LNCaP clone FGC (cell line): Measurements from ENCODE around the gene LFNG.
"Not testable (repeated sequence)": the region's sequence is repeated elsewhere in the genome, so short reads cannot be mapped to it uniquely, and the experiment has no call there.

Experiments
- DNase-seq: peaks from one replicate; pipeline ENCODE4 v3.0.0-alpha.2; 2011; ENCODE audit warnings: low read depth
- H3K4me3 ChIP-seq: 2 replicates; pipeline ENCODE4 v1.5.1; 2011; ENCODE audit warnings: mild to moderate bottlenecking, low read depth, low read length, control low read depth
- TF ChIP-seq, protein P1 (sequence below): IDR thresholded peaks from 2 replicates; pipeline ENCODE4 v1.5.1; 2012; ENCODE audit warnings: mild to moderate bottlenecking; ENCODE audit not compliant: control insufficient read depth, insufficient read depth; ENCODE audit errors: extremely low read depth

LFNG gene

DNA sequence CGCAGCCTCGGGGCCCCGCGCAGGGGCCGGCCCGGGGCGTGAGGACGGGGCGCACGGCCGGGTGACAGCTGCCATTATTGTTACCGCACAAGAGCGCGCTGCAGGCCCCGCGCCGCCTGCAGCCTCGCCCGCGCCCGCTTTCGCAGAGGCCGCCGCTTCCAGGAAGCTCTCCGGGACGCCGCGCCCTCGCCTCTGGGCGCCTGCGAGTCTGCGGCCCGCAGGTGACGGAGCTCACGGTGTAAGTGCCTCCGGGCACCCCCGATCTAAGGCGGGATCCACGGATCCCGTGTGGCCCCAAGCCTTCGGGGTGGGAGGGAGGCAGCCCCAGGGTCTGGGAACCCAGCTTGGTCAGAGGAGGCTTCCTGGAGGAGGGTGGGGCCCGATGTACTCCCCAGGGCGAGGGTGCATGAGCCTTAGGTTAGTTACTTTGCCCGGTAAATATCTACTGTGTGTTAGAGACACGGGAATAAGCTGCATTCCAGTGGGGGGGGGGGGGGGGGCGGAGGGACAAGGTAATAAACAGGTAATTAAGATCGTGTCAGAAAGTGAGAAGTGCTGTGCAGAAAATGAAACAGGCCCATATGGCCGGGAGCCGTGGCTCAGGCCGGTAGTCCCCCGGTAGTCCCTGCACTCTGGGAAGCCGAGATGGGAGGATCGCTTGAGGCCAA lies 39.8 kb downstream of the LFNG start:
- no peak for DNase-seq
- H3K4me3 ChIP-seq = peak overlapping the region; percentile 66
- TF ChIP-seq, protein P1, sequence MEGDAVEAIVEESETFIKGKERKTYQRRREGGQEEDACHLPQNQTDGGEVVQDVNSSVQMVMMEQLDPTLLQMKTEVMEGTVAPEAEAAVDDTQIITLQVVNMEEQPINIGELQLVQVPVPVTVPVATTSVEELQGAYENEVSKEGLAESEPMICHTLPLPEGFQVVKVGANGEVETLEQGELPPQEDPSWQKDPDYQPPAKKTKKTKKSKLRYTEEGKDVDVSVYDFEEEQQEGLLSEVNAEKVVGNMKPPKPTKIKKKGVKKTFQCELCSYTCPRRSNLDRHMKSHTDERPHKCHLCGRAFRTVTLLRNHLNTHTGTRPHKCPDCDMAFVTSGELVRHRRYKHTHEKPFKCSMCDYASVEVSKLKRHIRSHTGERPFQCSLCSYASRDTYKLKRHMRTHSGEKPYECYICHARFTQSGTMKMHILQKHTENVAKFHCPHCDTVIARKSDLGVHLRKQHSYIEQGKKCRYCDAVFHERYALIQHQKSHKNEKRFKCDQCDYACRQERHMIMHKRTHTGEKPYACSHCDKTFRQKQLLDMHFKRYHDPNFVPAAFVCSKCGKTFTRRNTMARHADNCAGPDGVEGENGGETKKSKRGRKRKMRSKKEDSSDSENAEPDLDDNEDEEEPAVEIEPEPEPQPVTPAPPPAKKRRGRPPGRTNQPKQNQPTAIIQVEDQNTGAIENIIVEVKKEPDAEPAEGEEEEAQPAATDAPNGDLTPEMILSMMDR = no peak

DNA sequence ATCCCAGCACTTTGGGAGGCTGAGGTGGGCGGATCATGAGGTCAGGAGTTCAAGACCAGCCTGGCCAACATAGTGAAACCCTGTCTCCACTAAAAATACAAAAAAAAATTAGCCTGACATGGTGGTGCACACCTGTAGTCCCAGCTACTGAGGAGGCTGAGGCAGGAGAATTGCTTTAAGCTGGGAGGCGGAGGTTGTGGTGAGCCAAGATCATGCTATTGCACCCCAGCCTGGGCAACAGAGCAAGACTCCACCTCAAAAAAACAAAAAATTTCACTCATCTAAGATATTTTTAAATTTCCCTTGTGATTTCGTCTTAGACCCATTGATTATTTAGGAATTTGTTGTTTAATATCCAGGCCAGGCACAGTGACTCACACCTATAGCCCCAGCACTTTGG lies 44.4 kb downstream of the LFNG start:
- DNase-seq, H3K4me3 ChIP-seq: not testable (repeated sequence)

DNA sequence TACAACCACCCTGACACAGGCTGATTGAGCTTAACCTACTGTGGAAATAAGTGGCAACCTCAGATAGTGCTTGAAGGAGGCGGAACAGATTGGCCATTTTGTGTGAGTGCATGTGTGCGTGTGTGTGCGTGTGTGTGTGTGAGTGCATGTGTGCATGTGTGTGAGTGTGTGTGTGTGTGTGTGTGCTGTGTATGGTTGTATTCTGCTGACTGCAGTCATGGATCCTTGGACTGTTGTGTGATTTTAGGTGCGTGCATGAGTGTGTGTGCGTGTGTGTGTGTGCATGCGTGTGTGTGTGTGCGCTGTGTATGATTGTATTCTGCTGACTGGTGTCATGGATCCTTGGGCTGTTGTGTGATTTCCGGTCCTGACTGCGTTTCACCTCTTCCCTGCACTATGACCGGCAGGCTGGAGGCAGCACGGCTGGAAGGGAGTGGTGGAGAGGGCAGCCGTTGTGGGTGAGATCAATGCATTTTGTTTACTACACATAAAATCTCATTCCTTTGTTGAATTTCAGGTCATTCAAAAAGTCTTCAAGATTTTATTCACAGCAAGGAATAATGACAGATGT lies 45.5 kb downstream of the LFNG start:
- no peak for DNase-seq
- H3K4me3 ChIP-seq = no peak overlapping the region
- TF ChIP-seq, protein P1 = no peak

GRCh38 chr7:2566348-2566889 lies 46.8 kb downstream of the LFNG start:
- DNase-seq = no peak
- no peak overlapping the region for H3K4me3 ChIP-seq
- TF ChIP-seq, protein P1 = no peak

- no peak for DNase-seq
- TF ChIP-seq, protein P1 = no peak
- no peak overlapping the region for H3K4me3 ChIP-seq
Measured at GRCh38 chr7:2566890-2567678, 47.5 kb downstream of the LFNG start.

- DNase-seq = no peak
- TF ChIP-seq, protein P1 = peak; percentile 24; the same call in 1 of the 2 replicates
- no peak overlapping the region for H3K4me3 ChIP-seq
Measured at GRCh38 chr7:2567679-2568278, 48.2 kb downstream of the LFNG start.

DNA sequence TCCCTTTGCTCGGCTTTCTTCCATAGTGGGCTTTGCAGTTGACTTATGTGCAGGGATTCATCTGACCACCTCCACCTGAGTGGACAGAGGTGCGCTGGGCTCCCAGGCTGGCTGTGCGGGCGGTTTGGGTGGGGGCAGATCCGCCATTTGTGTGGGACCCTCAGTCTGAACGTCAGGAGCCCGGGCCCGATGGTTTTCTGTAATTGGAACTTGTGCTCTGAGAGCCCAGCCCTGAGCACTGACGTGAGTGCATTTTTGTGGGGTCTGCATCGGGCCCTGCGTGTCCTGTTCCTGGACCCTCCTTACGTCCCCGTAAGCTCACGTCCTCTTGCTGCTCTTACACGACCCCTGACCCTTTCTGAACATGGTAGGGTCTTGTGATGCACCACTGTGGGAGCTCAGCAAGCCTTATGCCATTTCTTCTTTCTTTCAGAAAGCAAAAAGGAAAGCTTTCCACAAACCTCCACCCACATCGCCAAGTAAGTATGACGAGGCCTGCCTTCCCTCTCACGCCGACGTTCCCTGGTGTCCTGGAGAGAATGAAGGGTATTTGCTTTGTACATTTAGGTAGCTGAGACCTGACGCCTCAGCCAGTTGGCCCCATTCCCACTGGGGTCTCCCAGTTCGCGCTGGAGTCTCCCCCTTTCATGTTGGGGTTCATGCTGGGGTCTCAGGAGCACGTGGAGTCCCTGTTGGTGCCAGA lies 49.1 kb downstream of the LFNG start:
- no peak for DNase-seq
- TF ChIP-seq, protein P1 = no peak
- no peak overlapping the region for H3K4me3 ChIP-seq
